Upper lobe of left lung (tissue), 4 donors: ENCODE data around the gene FAM83C.

Experiments
- CTCF ChIP-seq, 6 experiments: fragments of 450-650 bp in 4 of 6; fragments of 200-600 bp in 2 of 6; sonication (generic) in 2 of 6; IDR thresholded peaks; one replicate each; pipeline ENCODE4 v1.5.1; 2016 to 2019; ENCODE audit warnings: antibody characterized with exemption in 6 of 6
- POLR2A ChIP-seq, 4 donors: fragments of 450-650 bp; IDR thresholded peaks; one replicate each; pipeline ENCODE4 v1.5.1; 2016 to 2017; ENCODE audit warnings: antibody characterized with exemption in 4 of 4, mild to moderate bottlenecking in 2 of 4
- POLR2AphosphoS5 ChIP-seq, 2 donors: sonication (generic); formaldehyde crosslinking; IDR thresholded peaks; one replicate each; pipeline ENCODE4 v1.5.1; 2017; ENCODE audit warnings: antibody characterized with exemption in 2 of 2

- TF ChIP-seq CTCF (IDR thresholded peaks at IDR 0.05) = no peak
- TF ChIP-seq POLR2A (IDR thresholded peaks at IDR 0.05) = no peak
- no peak for TF ChIP-seq POLR2AphosphoS5 (IDR thresholded peaks at IDR 0.05)
Measured at GRCh38 chr20:35325401-35325800, 33.2 kb upstream of the FAM83C start.
